Erythroblast (primary cell): ENCODE measurements around the gene ZNF107.

Source experiments
- GATA1 ChIP-seq: IDR thresholded peaks from 2 replicates; pipeline ENCODE4 v1.6.1; 2011; ENCODE audit warnings: low read depth, mild to moderate bottlenecking, control low read depth, low read length, moderate library complexity
- POLR2A ChIP-seq: IDR thresholded peaks from 2 replicates; pipeline ENCODE4 v1.6.1; 2011; ENCODE audit warnings: mild to moderate bottlenecking, low read length

DNA sequence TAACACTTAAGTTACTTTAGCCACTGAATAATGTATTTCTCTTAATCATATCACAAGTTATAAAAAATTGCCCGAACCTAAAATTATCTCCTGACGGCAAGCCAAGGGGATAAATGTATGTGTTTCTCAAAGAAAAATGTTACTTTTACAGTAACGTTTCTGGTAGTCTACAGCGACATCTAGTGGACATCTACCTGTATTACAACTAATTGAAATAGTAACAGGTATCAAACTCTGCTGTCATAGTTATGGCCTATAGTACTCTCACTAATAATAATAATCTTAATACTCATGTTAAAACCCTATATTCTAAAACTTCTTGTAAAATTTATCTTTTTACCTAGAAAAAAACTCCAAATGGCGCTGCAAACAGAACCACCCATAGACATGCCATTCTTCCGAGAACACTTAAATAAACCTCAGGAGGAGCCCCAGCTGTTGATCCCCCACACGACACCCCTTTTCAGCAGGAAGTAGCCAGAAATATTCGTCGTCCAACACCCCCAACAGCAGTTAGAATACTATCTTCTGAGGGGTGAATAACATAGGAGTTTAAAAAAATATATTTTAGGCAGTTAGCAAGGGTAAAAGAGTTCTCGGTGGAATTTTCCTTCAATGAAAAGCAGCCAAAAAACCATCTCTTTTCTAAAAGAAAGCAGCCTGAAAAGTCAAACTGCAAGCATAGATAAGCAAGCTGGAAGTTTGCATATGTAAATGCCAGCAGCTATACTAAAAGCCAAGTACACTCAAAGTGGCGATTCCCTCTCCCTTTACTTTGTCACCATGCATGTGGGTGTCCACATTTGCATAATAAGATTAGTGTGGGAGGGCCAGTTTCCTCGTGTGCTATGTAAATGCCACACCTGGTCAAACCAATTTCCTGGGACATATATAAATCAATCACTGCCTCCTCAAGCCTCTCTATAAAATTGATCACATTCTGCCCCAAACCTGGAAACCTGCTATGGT lies 40.5 kb upstream of the ZNF107 start:
- no peak for TF ChIP-seq POLR2A
- no peak for TF ChIP-seq GATA1
